GM12801 (cell line): ENCODE data around the gene KCTD8.

ENCODE experiments used
- CTCF ChIP-seq: IDR thresholded peaks from one replicate; pipeline ENCODE4 v1.5.1; 2011; ENCODE audit warnings: control low read depth; ENCODE audit not compliant: insufficient read length; ENCODE audit errors: extremely low read depth

KCTD8 gene

GRCh38 chr4:44194365-44194764, 254.2 kb downstream of the KCTD8 start:
- TF ChIP-seq CTCF: no peak

- no peak for TF ChIP-seq CTCF
Observed at GRCh38 chr4:44186850-44187246, 261.8 kb downstream of the KCTD8 start.

- no peak for TF ChIP-seq CTCF
Observed at GRCh38 chr4:44186096-44186849, 262.3 kb downstream of the KCTD8 start.

GRCh38 chr4:44165938-44166337, 282.7 kb downstream of the KCTD8 start:
- no peak for TF ChIP-seq CTCF

- no peak for TF ChIP-seq CTCF
Observed at GRCh38 chr4:44162538-44163270, 285.9 kb downstream of the KCTD8 start.

GRCh38 chr4:44161756-44162155, 286.9 kb downstream of the KCTD8 start:
- TF ChIP-seq CTCF: no peak

- TF ChIP-seq CTCF: no peak
Observed at GRCh38 chr4:44160776-44161367, 287.7 kb downstream of the KCTD8 start.
